ENCODE data around the gene TSPAN9. TPM values are rescaled to one million over a fixed set of nuclear protein-coding genes. Genes with fewer than 3 reads are reported as not detected.

The TSPAN9 gene
- total RNA-seq, 4 donors from 2014 or later: 13.7 to 35.4 (median 26.7) TPM

GRCh38 chr12:3090240-3091037 is 13.3 kb downstream of the TSPAN9 start:
- no peaks in the 10 kb centered on the region for H3K9me3 ChIP-seq
- H3K4me1 ChIP-seq: peaks cover 21 to 58% (median 35%) of the 10 kb centered on the region in 4 donors
- H3K4me3 ChIP-seq: no peak overlapping the region
- H3K27me3 ChIP-seq: no peaks in the 10 kb centered on the region
- no peak overlapping the region for H3K27ac ChIP-seq (replicated peaks in 1 of 4)
- intact Hi-C loops (cut with DNase I): no loop called here
- peaks cover 0 to 6% (median 0%) of the 10 kb centered on the region in 4 donors for H3K36me3 ChIP-seq
- DNase-seq (ENCODE audit: extremely low spot score): no peak
- 87% methylated on average over 15 of the region's 17 CpGs for WGBS
- TF ChIP-seq POLR2AphosphoS5 (IDR thresholded peaks at IDR 0.05) (no peak), POLR2A (IDR thresholded peaks at IDR 0.05; ENCODE audit: low read depth) (no peak), CTCF (IDR thresholded peaks at IDR 0.05) (no peak), EP300 (IDR thresholded peaks at IDR 0.05) (no peak)

- Histone ChIP-seq H3K27me3 (no peaks in the 10 kb centered on the region), H3K4me3 (no peak overlapping the region), H3K36me3 (peaks cover 0 to 5% (median 0%) of the 10 kb centered on the region in 4 donors), H3K9me3 (no peaks in the 10 kb centered on the region), H3K4me1 (peaks cover 16 to 53% (median 30%) of the 10 kb centered on the region in 4 donors), H3K27ac (replicated peaks in 1 of 4) (no peak overlapping the region)
- no peak for DNase-seq (ENCODE audit: extremely low spot score)
- WGBS: 87% methylated on average over 6 of the region's 7 CpGs
- TF ChIP-seq EP300 (IDR thresholded peaks at IDR 0.05): no peak
- TF ChIP-seq POLR2AphosphoS5 (IDR thresholded peaks at IDR 0.05): no peak
- no peak for TF ChIP-seq POLR2A (IDR thresholded peaks at IDR 0.05; ENCODE audit: low read depth)
- no peak for TF ChIP-seq CTCF (IDR thresholded peaks at IDR 0.05)
- intact Hi-C loops (cut with DNase I): no loop called here
Observed at GRCh38 chr12:3091038-3091319, 13.8 kb downstream of the TSPAN9 start.

GRCh38 chr12:3091382-3092241 is 14.4 kb downstream of the TSPAN9 start:
- no peak for DNase-seq (ENCODE audit: extremely low spot score)
- intact Hi-C loops (cut with DNase I): no loop called here
- H3K27me3 ChIP-seq: no peaks in the 10 kb centered on the region
- H3K9me3 ChIP-seq: no peaks in the 10 kb centered on the region
- peaks cover 0 to 5% (median 0%) of the 10 kb centered on the region in 4 donors for H3K36me3 ChIP-seq
- TF ChIP-seq POLR2A (IDR thresholded peaks at IDR 0.05; ENCODE audit: low read depth): no peak
- no peak for TF ChIP-seq POLR2AphosphoS5 (IDR thresholded peaks at IDR 0.05)
- no peak overlapping the region for H3K27ac ChIP-seq (replicated peaks in 1 of 4)
- H3K4me1 ChIP-seq: peaks cover 15 to 48% (median 31%) of the 10 kb centered on the region in 4 donors
- 72% methylated on average over 8 of the region's 8 CpGs for WGBS
- H3K4me3 ChIP-seq: no peak overlapping the region

- no peaks in the 10 kb centered on the region for H3K27me3 ChIP-seq
- intact Hi-C loops (cut with DNase I): no loop called here
- H3K4me1 ChIP-seq: peaks cover 22 to 51% (median 41%) of the 10 kb centered on the region in 4 donors
- no peak for DNase-seq (ENCODE audit: extremely low spot score)
- H3K36me3 ChIP-seq: peaks cover 0 to 5% (median 0%) of the 10 kb centered on the region in 4 donors
- TF ChIP-seq POLR2AphosphoS5 (IDR thresholded peaks at IDR 0.05) (no peak), CTCF (IDR thresholded peaks at IDR 0.05) (no peak), POLR2A (IDR thresholded peaks at IDR 0.05; ENCODE audit: low read depth) (no peak), EP300 (IDR thresholded peaks at IDR 0.05) (no peak)
- WGBS: 80% methylated on average over 6 of the region's 10 CpGs
- H3K27ac ChIP-seq (replicated peaks in 1 of 4): no peak overlapping the region
- no peak overlapping the region for H3K4me3 ChIP-seq
- no peaks in the 10 kb centered on the region for H3K9me3 ChIP-seq
Observed at GRCh38 chr12:3092764-3093163, 15.6 kb downstream of the TSPAN9 start.

- H3K4me3 ChIP-seq: peak overlapping the region in 2 of 4 donors; percentile 9 to 28
- peaks cover 35 to 57% (median 44%) of the 10 kb centered on the region in 4 donors for H3K4me1 ChIP-seq
- H3K27me3 ChIP-seq: no peaks in the 10 kb centered on the region
Observed at GRCh38 chr12:3097186-3097804, 20.1 kb downstream of the TSPAN9 start.

More at GRCh38 chr12:3097186-3097804, 20.1 kb downstream of the TSPAN9 start:
- no peak for DNase-seq (ENCODE audit: extremely low spot score)
- intact Hi-C loops (cut with DNase I): no loop called here
- WGBS: 51% methylated on average over 10 of the region's 10 CpGs
- Histone ChIP-seq H3K27ac (replicated peaks in 1 of 4) (peak overlapping the region; percentile 54 to 78 (median 58)), H3K9me3 (no peaks in the 10 kb centered on the region), H3K36me3 (no peaks in the 10 kb centered on the region)
- TF ChIP-seq POLR2AphosphoS5 (IDR thresholded peaks at IDR 0.05) (peak in 1 of 2 donors; percentile 5), EP300 (IDR thresholded peaks at IDR 0.05) (no peak), POLR2A (IDR thresholded peaks at IDR 0.05; ENCODE audit: low read depth) (no peak), CTCF (IDR thresholded peaks at IDR 0.05) (no peak)
